GM12878 (cell line): ENCODE results near the gene HHIPL1. TPM values are rescaled to one million over a fixed set of nuclear protein-coding genes. Genes with fewer than 3 reads are reported as not detected.

ENCODE experiments used
- ATAC-seq: fragments of 200-7000 bp; cut with Tn5 transposase; 3 replicates; pipeline ENCODE4 v1.9.1; 2020; ENCODE audit warnings: mild to moderate bottlenecking, moderate library complexity
- BruUV-seq: library from RNA; stranded (reverse); fragments of 400-500 nt; replicated peaks from 2 replicates; lab custom pipeline; 2021; lab: Mats Ljungman, UMichigan
- CTCF ChIA-PET: fragments of 300-600 bp; sonication (Branson Sonifier 250); formaldehyde crosslinking; extraction: SDS; loops from one replicate; lab custom pipeline; 2021; ENCODE audit warnings: inconsistent platforms; lab: Yijun Ruan, JAX
- POLR2A ChIA-PET: fragments of 350-600 bp; formaldehyde crosslinking; extraction: SDS; loops from one replicate; lab custom pipeline; 2021; ENCODE audit warnings: inconsistent platforms; lab: Charles Lee
- RAD21 ChIA-PET: fragments of 300-600 bp; sonication (Branson Sonifier 250); formaldehyde crosslinking; loops from one replicate; lab custom pipeline; 2023; ENCODE audit warnings: antibody characterized with exemption; ENCODE audit not compliant: unreplicated experiment; lab: Charles Lee
- SMC1A ChIA-PET: fragments of 300-600 bp; sonication (Branson Sonifier 250); formaldehyde crosslinking; loops from one replicate; lab custom pipeline; 2023; ENCODE audit not compliant: unreplicated experiment, uncharacterized antibody; lab: Charles Lee
- DNase-seq: peaks from one replicate; pipeline ENCODE4 v3.0.0-alpha.2; 2011; ENCODE audit warnings: low read depth, low spot score
- FAIRE-seq: peaks from 3 replicates; lab custom pipeline; 2011; peaks lifted over from hg19 to GRCh38; lab: Jason Lieb, UNC
- H2AFZ ChIP-seq: 2 replicates; pipeline ENCODE4 v1.6.0; 2011; ENCODE audit warnings: low read depth, low read length, control low read depth; ENCODE audit not compliant: control insufficient read depth
- H3K27ac ChIP-seq: 2 replicates; pipeline ENCODE4 v1.5.1; 2011; ENCODE audit warnings: control low read depth; ENCODE audit not compliant: control insufficient read depth, insufficient read depth
- H3K27me3 ChIP-seq, 2 experiments: replicated peaks in 1 of 2; 2 replicates each; pipeline versions ENCODE4 v1.6.0 to v1.6.1; 2011; ENCODE audit warnings: low read length in 1 of 2; ENCODE audit not compliant: control insufficient read depth in 2 of 2, insufficient read depth in 2 of 2
- H3K36me3 ChIP-seq, 2 experiments: 2 replicates each; pipeline ENCODE4 v1.5.1; 2011; ENCODE audit warnings: low read length in 1 of 2; ENCODE audit not compliant: control insufficient read depth in 2 of 2, insufficient read depth in 2 of 2
- H3K4me1 ChIP-seq: 2 replicates; pipeline ENCODE4 v1.6.1; 2011; ENCODE audit warnings: mild to moderate bottlenecking, low read length, moderate library complexity, mixed read lengths; ENCODE audit not compliant: control insufficient read depth, insufficient read depth
- H3K4me2 ChIP-seq: 2 replicates; pipeline ENCODE4 v1.6.0; 2011; ENCODE audit warnings: control low read depth; ENCODE audit not compliant: control insufficient read depth, insufficient read depth
- H3K4me3 ChIP-seq: fragments of 200-600 bp; sonication (generic); 2 replicates; pipeline ENCODE4 v1.5.1; 2016
- H3K79me2 ChIP-seq: 2 replicates; pipeline ENCODE4 v1.6.0; 2011; ENCODE audit warnings: low read length; ENCODE audit not compliant: control insufficient read depth, insufficient read depth
- H3K9ac ChIP-seq: 2 replicates; pipeline ENCODE4 v1.8.0; 2011; ENCODE audit warnings: low read length, control low read depth, mixed read lengths; ENCODE audit not compliant: control insufficient read depth, insufficient read depth
- H3K9me3 ChIP-seq: replicated peaks from 3 replicates; pipeline ENCODE4 v1.5.1; 2011; ENCODE audit warnings: mild to moderate bottlenecking, low read length; ENCODE audit not compliant: control insufficient read depth, insufficient read depth
- H4K20me1 ChIP-seq: 2 replicates; pipeline ENCODE4 v1.6.0; 2011; ENCODE audit not compliant: control insufficient read depth, insufficient read depth
- ESRRA ChIP-seq: IDR thresholded peaks from 2 replicates; pipeline ENCODE4 v1.6.1; 2012; ENCODE audit warnings: mild to moderate bottlenecking, low read length, improper control_type of control experiment
- GATAD2B ChIP-seq: fragments of 450-650 bp; conservative IDR thresholded peaks from 2 replicates; pipeline ENCODE4 v1.6.1; 2017; ENCODE audit warnings: low read depth, mild to moderate bottlenecking, moderate library complexity
- HCFC1 ChIP-seq: fragments of 150-350 bp; IDR thresholded peaks from 2 replicates; pipeline ENCODE4 v1.6.1; 2014; ENCODE audit warnings: low read length
- LARP7 ChIP-seq: fragments of 450-650 bp; IDR thresholded peaks from 2 replicates; pipeline ENCODE4 v1.6.1; 2017; ENCODE audit warnings: mild to moderate bottlenecking
- NFXL1 ChIP-seq: fragments of 450-650 bp; IDR thresholded peaks from 2 replicates; pipeline ENCODE4 v1.6.1; 2017; ENCODE audit warnings: antibody characterized with exemption, mild to moderate bottlenecking, borderline replicate concordance
- NR2C1 ChIP-seq: fragments of 450-650 bp; IDR thresholded peaks from 2 replicates; pipeline ENCODE4 v1.6.1; 2017; ENCODE audit warnings: antibody characterized with exemption, mild to moderate bottlenecking, moderate library complexity
- PAX5 ChIP-seq: IDR thresholded peaks from 2 replicates; pipeline ENCODE4 v1.6.1; 2011; ENCODE audit warnings: low read depth, low read length, borderline replicate concordance
- PML ChIP-seq: IDR thresholded peaks from 2 replicates; pipeline ENCODE4 v1.6.1; 2012; ENCODE audit warnings: low read length, inconsistent platforms
- POU2F2 ChIP-seq: IDR thresholded peaks from 3 replicates; pipeline ENCODE4 v1.6.1; 2011; ENCODE audit warnings: low read depth, mild to moderate bottlenecking, low read length, borderline replicate concordance
- RBBP5 ChIP-seq: fragments of 200-600 bp; sonication (generic); conservative IDR thresholded peaks from 2 replicates; pipeline ENCODE4 v1.6.1; 2016
- RUNX3 ChIP-seq: IDR thresholded peaks from 2 replicates; pipeline ENCODE4 v1.6.1; 2012; ENCODE audit warnings: low read length, inconsistent platforms
- SPI1 ChIP-seq: IDR thresholded peaks from 2 replicates; pipeline ENCODE4 v1.6.1; 2011; ENCODE audit warnings: low read depth, mild to moderate bottlenecking, low read length, moderate library complexity, borderline replicate concordance; ENCODE audit not compliant: insufficient read depth
- YBX1 ChIP-seq: fragments of 450-650 bp; IDR thresholded peaks from 2 replicates; pipeline ENCODE4 v1.6.1; 2016; ENCODE audit warnings: antibody characterized with exemption
- ZNF217 ChIP-seq: fragments of 450-650 bp; IDR thresholded peaks from 2 replicates; pipeline ENCODE4 v1.6.1; 2017; ENCODE audit warnings: antibody characterized with exemption, mild to moderate bottlenecking
- ZNF622 ChIP-seq: fragments of 450-650 bp; IDR thresholded peaks from 2 replicates; pipeline ENCODE4 v1.6.1; 2017; ENCODE audit warnings: mild to moderate bottlenecking, inconsistent platforms
- WGBS: methylation state at CpG from one replicate; pipeline ENCODE4 v1.1.6; 2016; ENCODE audit warnings: low lambda C conversion rate; ENCODE audit not compliant: insufficient replicate concordance, insufficient coverage; ENCODE audit errors: missing lambda C conversion rate; 5-methylcytosine and 5-hydroxymethylcytosine counted together
- in situ Hi-C: fragments of 300-500 bp; cut with MboI; formaldehyde crosslinking; loops from 9 replicates; pipeline ENCODE4 v1.14.3; 2018; ENCODE audit warnings: mixed read lengths
- intact Hi-C: fragments of 100-400 bp; cut with micrococcal nuclease; formaldehyde crosslinking; loops from one replicate; pipeline ENCODE4 v1.14.2; 2022; ENCODE audit not compliant: unreplicated experiment
- polyA plus RNA-seq, 11 experiments: library from polyadenylated mRNA; depleted of rRNA in 4 of 11; unstranded in 6 of 11; stranded (reverse) in 5 of 11; fragments of >200 nt; fragmentation: Nextera tagmentation in 4 of 11; fragmentation: Illumina TruSeq in 1 of 11; extraction: Ambion mirVana in 4 of 11; extraction: Trizol in 1 of 11; gene quantifications; 1 replicate in 1 of 11; 2 replicates in 10 of 11; pipeline versions ENCODE4 v1.2.1 to v1.2.3, GENCODE V29; 2011 to 2016; ENCODE audit warnings: inconsistent platforms in 2 of 11, missing spikeins in 2 of 11, low read depth in 1 of 11
- total RNA-seq, 4 experiments: library from RNA; depleted of rRNA in 3 of 4; stranded (reverse); fragments of >200 nt in 3 of 4; fragmentation: Illumina TruSeq in 1 of 4; extraction: Trizol in 1 of 4; gene quantifications; 2 replicates each; pipeline versions ENCODE4 v1.2.1 to v1.2.3, GENCODE V29; 2013 to 2021
- TF ChIP-seq, protein P1 (sequence below): IDR thresholded peaks from 2 replicates; pipeline ENCODE4 v1.6.1; 2011; ENCODE audit warnings: low read depth, low read length, improper control_type of control experiment, borderline replicate concordance
- TF ChIP-seq, protein P2 (sequence below): fragments of 450-650 bp; IDR thresholded peaks from 2 replicates; pipeline ENCODE4 v1.6.1; 2017; ENCODE audit warnings: mild to moderate bottlenecking
- TF ChIP-seq, protein P3 (sequence below), 3 experiments: IDR thresholded peaks in 2 of 3; conservative IDR thresholded peaks in 1 of 3; 2 replicates each; pipeline ENCODE4 v1.5.1; 2011; ENCODE audit warnings: low read depth in 3 of 3, low read length in 3 of 3, mild to moderate bottlenecking in 3 of 3, control low read depth in 2 of 3, moderate library complexity in 2 of 3, inconsistent platforms in 1 of 3, mixed read lengths in 1 of 3; ENCODE audit not compliant: control insufficient read depth in 2 of 3, insufficient read depth in 1 of 3; ENCODE audit errors: extremely low read depth in 1 of 3

Gene HHIPL1
- total and polyA plus RNA-seq, 10 of the 15 experiments (the other 5 are each of a cell fraction or from before 2014, with no cell fraction given) = 0.09 TPM; not detected in 9

DNA sequence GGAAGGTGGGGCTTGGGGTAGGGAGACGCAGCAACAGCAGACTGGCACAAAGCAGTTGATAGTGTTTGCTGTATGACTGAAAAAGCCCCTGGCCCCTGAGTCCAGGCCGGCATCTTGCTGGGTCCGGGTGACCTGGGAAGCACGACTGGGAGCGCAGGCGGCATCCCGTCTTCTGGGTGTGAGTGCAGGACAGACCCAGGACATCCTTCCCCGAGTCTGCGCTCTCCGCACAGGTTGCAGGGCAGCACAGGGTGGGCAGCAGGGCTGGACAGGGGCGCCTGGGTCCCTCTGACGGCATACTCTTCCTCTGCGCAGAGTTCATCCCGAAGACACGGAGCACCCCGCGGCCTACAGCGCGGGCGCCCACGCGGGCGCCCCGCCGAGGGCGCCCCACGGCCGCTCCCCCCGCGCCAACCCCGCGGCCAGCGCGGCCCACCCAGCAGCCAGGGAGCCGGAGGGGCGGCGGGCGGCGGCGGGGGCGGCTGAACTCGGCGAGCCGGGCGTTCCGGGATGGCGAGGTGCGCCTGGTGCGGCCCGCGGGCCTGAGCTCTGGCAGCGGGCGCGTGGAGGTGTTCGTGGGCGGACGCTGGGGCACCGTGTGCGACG lies 29.9 kb downstream of the HHIPL1 start (continued):
- TF ChIP-seq, protein P1, sequence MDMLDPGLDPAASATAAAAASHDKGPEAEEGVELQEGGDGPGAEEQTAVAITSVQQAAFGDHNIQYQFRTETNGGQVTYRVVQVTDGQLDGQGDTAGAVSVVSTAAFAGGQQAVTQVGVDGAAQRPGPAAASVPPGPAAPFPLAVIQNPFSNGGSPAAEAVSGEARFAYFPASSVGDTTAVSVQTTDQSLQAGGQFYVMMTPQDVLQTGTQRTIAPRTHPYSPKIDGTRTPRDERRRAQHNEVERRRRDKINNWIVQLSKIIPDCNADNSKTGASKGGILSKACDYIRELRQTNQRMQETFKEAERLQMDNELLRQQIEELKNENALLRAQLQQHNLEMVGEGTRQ = no peak
- TF ChIP-seq ZNF217 (no peak), POU2F2 (no peak), ZNF622 (no peak), RBBP5 (no peak), SPI1 (no peak)

DNA sequence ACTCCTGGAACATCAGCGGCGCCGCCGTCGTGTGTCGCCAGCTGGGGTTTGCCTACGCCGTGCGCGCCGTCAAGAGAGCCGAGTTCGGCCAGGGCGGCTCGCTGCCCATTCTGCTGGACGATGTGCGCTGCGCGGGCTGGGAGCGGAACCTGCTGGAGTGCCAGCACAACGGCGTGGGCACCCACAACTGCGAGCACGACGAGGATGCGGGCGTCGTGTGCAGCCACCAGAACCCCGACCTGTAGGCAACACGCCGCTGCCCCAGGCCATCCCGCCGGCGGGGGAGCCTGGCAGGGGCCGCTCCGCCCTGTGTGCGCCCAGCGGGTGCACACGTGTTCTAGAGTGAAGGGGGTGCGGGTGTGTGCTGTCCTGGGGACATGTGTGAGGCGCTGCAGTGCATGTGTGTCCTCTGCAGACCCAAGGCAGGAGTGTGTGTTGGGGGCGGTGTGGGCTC lies 30.5 kb downstream of the HHIPL1 start:
- no peak for TF ChIP-seq LARP7
- TF ChIP-seq, protein P2, sequence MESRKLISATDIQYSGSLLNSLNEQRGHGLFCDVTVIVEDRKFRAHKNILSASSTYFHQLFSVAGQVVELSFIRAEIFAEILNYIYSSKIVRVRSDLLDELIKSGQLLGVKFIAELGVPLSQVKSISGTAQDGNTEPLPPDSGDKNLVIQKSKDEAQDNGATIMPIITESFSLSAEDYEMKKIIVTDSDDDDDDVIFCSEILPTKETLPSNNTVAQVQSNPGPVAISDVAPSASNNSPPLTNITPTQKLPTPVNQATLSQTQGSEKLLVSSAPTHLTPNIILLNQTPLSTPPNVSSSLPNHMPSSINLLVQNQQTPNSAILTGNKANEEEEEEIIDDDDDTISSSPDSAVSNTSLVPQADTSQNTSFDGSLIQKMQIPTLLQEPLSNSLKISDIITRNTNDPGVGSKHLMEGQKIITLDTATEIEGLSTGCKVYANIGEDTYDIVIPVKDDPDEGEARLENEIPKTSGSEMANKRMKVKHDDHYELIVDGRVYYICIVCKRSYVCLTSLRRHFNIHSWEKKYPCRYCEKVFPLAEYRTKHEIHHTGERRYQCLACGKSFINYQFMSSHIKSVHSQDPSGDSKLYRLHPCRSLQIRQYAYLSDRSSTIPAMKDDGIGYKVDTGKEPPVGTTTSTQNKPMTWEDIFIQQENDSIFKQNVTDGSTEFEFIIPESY = no peak
- TF ChIP-seq, protein P1 = no peak
- no peak for TF ChIP-seq ZNF217
- TF ChIP-seq RUNX3 = no peak
- TF ChIP-seq, protein P3, sequence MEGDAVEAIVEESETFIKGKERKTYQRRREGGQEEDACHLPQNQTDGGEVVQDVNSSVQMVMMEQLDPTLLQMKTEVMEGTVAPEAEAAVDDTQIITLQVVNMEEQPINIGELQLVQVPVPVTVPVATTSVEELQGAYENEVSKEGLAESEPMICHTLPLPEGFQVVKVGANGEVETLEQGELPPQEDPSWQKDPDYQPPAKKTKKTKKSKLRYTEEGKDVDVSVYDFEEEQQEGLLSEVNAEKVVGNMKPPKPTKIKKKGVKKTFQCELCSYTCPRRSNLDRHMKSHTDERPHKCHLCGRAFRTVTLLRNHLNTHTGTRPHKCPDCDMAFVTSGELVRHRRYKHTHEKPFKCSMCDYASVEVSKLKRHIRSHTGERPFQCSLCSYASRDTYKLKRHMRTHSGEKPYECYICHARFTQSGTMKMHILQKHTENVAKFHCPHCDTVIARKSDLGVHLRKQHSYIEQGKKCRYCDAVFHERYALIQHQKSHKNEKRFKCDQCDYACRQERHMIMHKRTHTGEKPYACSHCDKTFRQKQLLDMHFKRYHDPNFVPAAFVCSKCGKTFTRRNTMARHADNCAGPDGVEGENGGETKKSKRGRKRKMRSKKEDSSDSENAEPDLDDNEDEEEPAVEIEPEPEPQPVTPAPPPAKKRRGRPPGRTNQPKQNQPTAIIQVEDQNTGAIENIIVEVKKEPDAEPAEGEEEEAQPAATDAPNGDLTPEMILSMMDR (IDR thresholded peaks at IDR 0.05 in 2 of 3, conservative IDR thresholded peaks at IDR 0.05 in 1 of 3; ENCODE audit: control insufficient read depth in 2 of 3, extremely low read depth in 1 of 3, insufficient read depth in 1 of 3, low read depth in 3 of 3, low read length in 3 of 3) = no peak
- no peak for TF ChIP-seq GATAD2B
- TF ChIP-seq PAX5 = no peak
- TF ChIP-seq PML = no peak
- no peak for TF ChIP-seq HCFC1
- no peak for TF ChIP-seq NFXL1
- TF ChIP-seq YBX1 = no peak
- no peak for TF ChIP-seq ESRRA
- no peak for TF ChIP-seq NR2C1
- POLR2A ChIA-PET = no interaction called here
- Histone ChIP-seq H3K9ac (no peak overlapping the region), H3K9me3 (peaks cover 2% of the 10 kb centered on the region; the same call in 1 of the 3 replicates), H3K79me2 (no peaks in the 10 kb centered on the region), H3K4me2 (no peak overlapping the region), H4K20me1 (no peaks in the 10 kb centered on the region), H2AFZ (no peak overlapping the region), H3K27ac (no peak overlapping the region), H3K27me3 (no peaks in the 10 kb centered on the region), H3K36me3 (no peaks in the 10 kb centered on the region), H3K4me1 (peaks cover 8% of the 10 kb centered on the region), H3K4me3 (no peak overlapping the region)
- no peak for FAIRE-seq
- 69% methylated on average over 42 of the region's 42 CpGs for WGBS
- no peak for ATAC-seq
- SMC1A ChIA-PET = no interaction called here
- BruUV-seq = no TSS peak
- CTCF ChIA-PET = no interaction called here
- RAD21 ChIA-PET = no interaction called here
- intact Hi-C loops = no loop called here
- DNase-seq = no peak
- in situ Hi-C loops = no loop called here
